H1 (cell line): ENCODE data around the gene LIPC. TPM values are rescaled to one million over a fixed set of nuclear protein-coding genes. Genes with fewer than 3 reads are reported as not detected.

Experiments
- CTCF ChIA-PET: fragments of 300-600 bp; sonication (Branson Sonifier 250); formaldehyde crosslinking; loops from one replicate; lab custom pipeline; 2021; ENCODE audit not compliant: partially characterized antibody; lab: Charles Lee
- POLR2A ChIA-PET: fragments of 300-600 bp; sonication (Branson Sonifier 250); formaldehyde crosslinking; loops from one replicate; lab custom pipeline; 2021; ENCODE audit warnings: inconsistent platforms; ENCODE audit not compliant: partially characterized antibody; lab: Charles Lee
- DNase-seq, 2 experiments: peaks; one replicate each; pipeline versions ENCODE4 v3.0.0 to v3.0.0-alpha.2; 2010 to 2022; ENCODE audit warnings: low spot score in 2 of 2, low read depth in 1 of 2, mixed read lengths in 1 of 2
- FAIRE-seq: peaks from 2 replicates; lab custom pipeline; 2011; peaks lifted over from hg19 to GRCh38; lab: Jason Lieb, UNC
- H2AFZ ChIP-seq: 2 replicates; pipeline ENCODE4 v1.8.1; 2012; ENCODE audit warnings: low read length, inconsistent platforms
- H2AK5ac ChIP-seq: 2 replicates; pipeline ENCODE4 v1.6.1; 2013; ENCODE audit warnings: low read depth, low read length
- H2BK120ac ChIP-seq: replicated peaks from 2 replicates; pipeline ENCODE3; 2013; ENCODE audit warnings: low read depth, low read length, inconsistent platforms
- H2BK12ac ChIP-seq: 2 replicates; pipeline ENCODE4 v1.6.1; 2013; ENCODE audit warnings: low read depth, low read length
- H2BK15ac ChIP-seq: 2 replicates; pipeline ENCODE4 v1.6.1; 2013; ENCODE audit warnings: low read length
- H2BK20ac ChIP-seq: 2 replicates; pipeline ENCODE4 v1.6.1; 2013; ENCODE audit warnings: low read length
- H2BK5ac ChIP-seq: 2 replicates; pipeline ENCODE4 v1.6.1; 2013; ENCODE audit warnings: low read depth, low read length
- H3K14ac ChIP-seq: 2 replicates; pipeline ENCODE4 v1.6.1; 2013; ENCODE audit warnings: inconsistent platforms; ENCODE audit not compliant: insufficient read length
- H3K18ac ChIP-seq: 2 replicates; pipeline ENCODE4 v1.6.1; 2013; ENCODE audit warnings: low read length; ENCODE audit errors: extremely low read depth
- H3K23ac ChIP-seq: 2 replicates; pipeline ENCODE4 v1.6.1; 2013; ENCODE audit warnings: inconsistent platforms; ENCODE audit not compliant: insufficient read length
- H3K23me2 ChIP-seq: 2 replicates; pipeline ENCODE4 v1.6.1; 2013; ENCODE audit warnings: low read depth, low read length
- H3K27ac ChIP-seq: 2 replicates; pipeline ENCODE4 v1.6.1; 2011; ENCODE audit warnings: low read depth, low read length, inconsistent platforms
- H3K27me3 ChIP-seq, 4 experiments: replicated peaks in 1 of 4; 1 replicate in 1 of 4; 2 replicates in 3 of 4; pipeline versions ENCODE4 v1.6.1 to v1.8.1; 2011 to 2013; ENCODE audit warnings: low read length in 3 of 4, mild to moderate bottlenecking in 3 of 4, inconsistent platforms in 2 of 4, mixed read lengths in 2 of 4, moderate library complexity in 1 of 4; ENCODE audit not compliant: control insufficient read depth in 3 of 4, insufficient read depth in 3 of 4; ENCODE audit errors: extremely low read depth in 1 of 4
- H3K36me3 ChIP-seq, 4 experiments: 2 replicates each; pipeline versions ENCODE4 v1.6.1 to v1.8.1; 2011 to 2013; ENCODE audit warnings: mild to moderate bottlenecking in 4 of 4, low read length in 3 of 4, moderate library complexity in 2 of 4, control low read depth in 1 of 4, inconsistent platforms in 1 of 4; ENCODE audit not compliant: insufficient read depth in 4 of 4, control insufficient read depth in 2 of 4
- H3K4ac ChIP-seq: replicated peaks from 2 replicates; pipeline ENCODE3; 2013; ENCODE audit warnings: low read length, low read depth, mixed read lengths, inconsistent platforms; ENCODE audit not compliant: insufficient read length
- H3K4me1 ChIP-seq, 4 experiments: replicated peaks in 1 of 4; 1 replicate in 1 of 4; 2 replicates in 3 of 4; pipeline versions ENCODE4 v1.6.1 to v1.8.1; 2011 to 2013; ENCODE audit warnings: low read length in 3 of 4, inconsistent platforms in 2 of 4, mixed read lengths in 1 of 4; ENCODE audit not compliant: insufficient read depth in 4 of 4, control insufficient read depth in 3 of 4
- H3K4me2 ChIP-seq, 2 experiments: 2 replicates each; pipeline versions ENCODE4 v1.6.1 to v1.8.1; 2011 to 2013; ENCODE audit warnings: low read depth in 2 of 2, low read length in 2 of 2, control low read depth in 1 of 2, inconsistent platforms in 1 of 2, mild to moderate bottlenecking in 1 of 2; ENCODE audit not compliant: insufficient read depth in 1 of 2
- H3K4me3 ChIP-seq, 4 experiments: fragments of 200-600, 300-600 bp in 1 of 4; sonication (generic), shearing (Covaris generic), sonication (Bioruptor Twin) in 1 of 4; 2 replicates each; pipeline versions ENCODE4 v1.5.1 to v1.8.1; 2011 to 2016; ENCODE audit warnings: low read length in 4 of 4, low read depth in 3 of 4, control low read depth in 2 of 4, inconsistent platforms in 2 of 4, mild to moderate bottlenecking in 2 of 4, mixed read lengths in 1 of 4, moderate library complexity in 1 of 4; ENCODE audit not compliant: insufficient read depth in 2 of 4; ENCODE audit errors: extremely low read depth in 1 of 4
- H3K56ac ChIP-seq: replicated peaks from 2 replicates; pipeline ENCODE3; 2013; ENCODE audit warnings: low read depth, mild to moderate bottlenecking, mixed read lengths, low read length, inconsistent platforms; ENCODE audit not compliant: insufficient read length
- H3K79me1 ChIP-seq: 2 replicates; pipeline ENCODE4 v1.6.1; 2013; ENCODE audit warnings: low read depth, low read length, control low read depth
- H3K79me2 ChIP-seq, 2 experiments: 2 replicates each; pipeline versions ENCODE4 v1.6.1 to v1.8.1; 2012 to 2013; ENCODE audit warnings: low read length in 2 of 2, mild to moderate bottlenecking in 2 of 2, inconsistent platforms in 1 of 2; ENCODE audit not compliant: insufficient read depth in 2 of 2, control insufficient read depth in 1 of 2
- H3K9ac ChIP-seq, 4 experiments: replicated peaks in 1 of 4; 1 replicate in 1 of 4; 2 replicates in 3 of 4; pipeline versions ENCODE4 v1.6.1 to v1.8.1; 2011 to 2013; ENCODE audit warnings: low read depth in 3 of 4, low read length in 3 of 4, control low read depth in 2 of 4, mild to moderate bottlenecking in 2 of 4, moderate library complexity in 2 of 4, inconsistent platforms in 1 of 4; ENCODE audit errors: extremely low read depth in 1 of 4
- H3K9me3 ChIP-seq, 2 experiments: 2 replicates each; pipeline versions ENCODE4 v1.6.1 to v1.8.1; 2012 to 2013; ENCODE audit warnings: mild to moderate bottlenecking in 2 of 2, moderate library complexity in 2 of 2, control low read depth in 1 of 2, inconsistent platforms in 1 of 2, low read depth in 1 of 2, low read length in 1 of 2, mixed read lengths in 1 of 2; ENCODE audit not compliant: insufficient read depth in 2 of 2
- H4K20me1 ChIP-seq, 2 experiments: replicated peaks in 1 of 2; 2 replicates each; pipeline versions ENCODE3 to v1.8.1; 2011 to 2013; ENCODE audit warnings: inconsistent platforms in 2 of 2, low read length in 2 of 2, mild to moderate bottlenecking in 1 of 2; ENCODE audit not compliant: insufficient read depth in 2 of 2, control insufficient read depth in 1 of 2
- H4K5ac ChIP-seq: 2 replicates; pipeline ENCODE4 v1.6.1; 2013; ENCODE audit warnings: low read length, low read depth, mixed read lengths, inconsistent platforms; ENCODE audit not compliant: insufficient read length
- H4K8ac ChIP-seq: 2 replicates; pipeline ENCODE4 v1.8.0; 2013; ENCODE audit warnings: mild to moderate bottlenecking, moderate library complexity, low read length, inconsistent platforms; ENCODE audit not compliant: insufficient read depth; ENCODE audit errors: extremely low read depth
- H4K91ac ChIP-seq: replicated peaks from 2 replicates; pipeline ENCODE3; 2013; ENCODE audit warnings: low read length, mixed read lengths, inconsistent platforms; ENCODE audit not compliant: insufficient read length
- CBX5 ChIP-seq: fragments of 300-800, 300-1000 bp; sonication (generic); IDR thresholded peaks from 2 replicates; pipeline ENCODE4 v1.7.1; 2016; ENCODE audit warnings: antibody characterized with exemption, low read length, low read depth
- CEBPB ChIP-seq: IDR thresholded peaks from 2 replicates; pipeline ENCODE4 v1.6.1; 2012; ENCODE audit warnings: low read depth, low read length
- EZH2 ChIP-seq: fragments of 200-600 bp; sonication (generic); IDR thresholded peaks from 2 replicates; pipeline ENCODE4 v1.7.1; 2012; ENCODE audit warnings: low read depth, mild to moderate bottlenecking, moderate library complexity, low read length, inconsistent platforms; ENCODE audit not compliant: severe bottlenecking
- POLR2A ChIP-seq, 2 experiments: IDR thresholded peaks; 1 replicate in 1 of 2; 2 replicates in 1 of 2; pipeline ENCODE4 v1.6.1; 2011; ENCODE audit warnings: low read depth in 2 of 2, low read length in 2 of 2, mild to moderate bottlenecking in 2 of 2; ENCODE audit errors: control extremely low read depth in 1 of 2
- RXRA ChIP-seq: IDR thresholded peaks from 2 replicates; pipeline ENCODE4 v1.6.1; 2011; ENCODE audit warnings: low read depth, mild to moderate bottlenecking, low read length, moderate library complexity; ENCODE audit not compliant: insufficient read depth
- SIX5 ChIP-seq: IDR thresholded peaks from 2 replicates; pipeline ENCODE4 v1.6.1; 2011; ENCODE audit warnings: mild to moderate bottlenecking, low read depth, low read length
- SP4 ChIP-seq: IDR thresholded peaks from 2 replicates; pipeline ENCODE4 v1.6.1; 2012; ENCODE audit warnings: low read length, inconsistent platforms
- TCF12 ChIP-seq: IDR thresholded peaks from 2 replicates; pipeline ENCODE4 v1.6.1; 2011; ENCODE audit warnings: low read depth, mild to moderate bottlenecking, low read length
- WGBS, 2 experiments: shearing (Covaris generic) in 1 of 2; methylation state at CpG; one replicate each; pipeline versions ENCODE4 v1.1.6 to v1.1.7; 2013 to 2015; ENCODE audit warnings: low lambda C conversion rate in 2 of 2, mixed read lengths in 2 of 2, inconsistent platforms in 1 of 2, low coverage in 1 of 2, missing lambda C conversion rate in 1 of 2; ENCODE audit not compliant: insufficient replicate concordance in 2 of 2, insufficient coverage in 1 of 2, insufficient read length in 1 of 2; ENCODE audit errors: extremely low coverage in 1 of 2, missing lambda C conversion rate in 1 of 2; 5-methylcytosine and 5-hydroxymethylcytosine counted together
- polyA plus RNA-seq, 7 experiments: library from polyadenylated mRNA; depleted of rRNA in 3 of 7; stranded (reverse) in 5 of 7; unstranded in 2 of 7; fragments of >200 nt in 5 of 7; fragments of 200-250 nt in 2 of 7; gene quantifications; 1 replicate in 5 of 7; 2 replicates in 1 of 7; 4 replicates in 1 of 7; pipeline versions ENCODE4 v1.2.1 to v1.2.3, GENCODE V29; 2011 to 2013; ENCODE audit warnings: missing spikeins in 2 of 7, mixed read lengths in 2 of 7
- total RNA-seq: library from RNA; stranded (reverse); fragmentation: NEBNext Ultra II Directional; extraction: Animal tissue kit (Norgen Biotek cat#: 25700); gene quantifications from 2 replicates; pipeline ENCODE4 v1.2.1, GENCODE V29; 2021

LIPC gene
- total and polyA plus RNA-seq, 2 of the 8 experiments (the other 6 are each of a cell fraction or from before 2014, with no cell fraction given), result not detected

GRCh38 chr15:58584789-58585461 is 153.1 kb downstream of the LIPC start:
- POLR2A ChIA-PET, result no interaction called here

More at GRCh38 chr15:58584789-58585461, 153.1 kb downstream of the LIPC start:
- Histone ChIP-seq H3K9me3 (peaks cover 0 to 2% of the 10 kb centered on the region in 2 experiments; a peak in 1 of 4 replicates), H3K4me3 (no peak overlapping the region), H2BK5ac (no peak overlapping the region), H3K4me1 (no peaks in the 10 kb centered on the region), H3K36me3 (no peaks in the 10 kb centered on the region), H3K56ac (no peak overlapping the region), H3K23me2 (no peaks in the 10 kb centered on the region), H3K4ac (no peak overlapping the region), H3K27me3 (no peaks in the 10 kb centered on the region; a peak in 1 of 7 replicates), H3K4me2 (no peak overlapping the region), H2AK5ac (no peak overlapping the region), H2BK120ac (no peak overlapping the region), H2BK20ac (no peak overlapping the region), H3K23ac (no peak overlapping the region), H3K79me1 (no peaks in the 10 kb centered on the region), H3K9ac (no peak overlapping the region), H4K91ac (no peak overlapping the region), H4K5ac (no peak overlapping the region), H4K20me1 (no peaks in the 10 kb centered on the region), H3K27ac (no peak overlapping the region), H2AFZ (no peak overlapping the region), H3K14ac (no peak overlapping the region), H3K79me2 (no peaks in the 10 kb centered on the region), H3K18ac (no peak overlapping the region), H4K8ac (no peak overlapping the region), H2BK15ac (no peak overlapping the region), H2BK12ac (no peak overlapping the region)
- 72% methylated on average over 4 of the region's 6 CpGs; no CpG with 5 or more reads in 1 of the 2 experiments for WGBS, 2 experiments
- FAIRE-seq (no peak), DNase-seq (no peak)
- TF ChIP-seq EZH2 (no peak), CEBPB (no peak), RXRA (no peak), SIX5 (no peak), TCF12 (no peak), SP4 (no peak), CBX5 (no peak), POLR2A (IDR thresholded peaks at IDR 0.05; ENCODE audit: control extremely low read depth in 1 of 2, low read depth in 2 of 2, low read length in 2 of 2) (no peak)
- CTCF ChIA-PET, result interaction anchor here (0.5 to 1.8 kb wide), 6 partner anchors 53 to 1906 kb away, joined by 3 to 4 read pairs (median 3); no protein-coding TSS in a partner anchor
